ENCODE results near the gene POLA1.

POLA1 gene

DNA sequence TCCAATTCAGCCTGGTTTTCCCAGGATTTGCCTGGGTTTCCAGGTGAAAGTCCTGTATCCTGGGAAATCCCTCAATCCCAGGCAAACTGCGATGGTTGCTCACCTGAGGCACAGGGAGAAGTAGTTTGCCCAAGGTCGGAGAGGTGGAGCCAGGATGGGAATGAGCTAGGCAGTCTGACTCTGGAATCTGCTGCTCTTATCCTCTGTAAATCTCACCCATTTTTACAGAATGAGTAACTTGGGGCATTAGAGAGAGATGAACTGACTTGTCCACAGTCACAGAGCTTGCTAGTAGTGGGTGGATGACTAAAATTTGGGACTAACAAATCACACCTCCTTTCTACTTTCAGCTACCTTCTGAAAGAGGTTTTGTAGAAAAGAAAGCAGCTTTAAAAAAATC lies 331.9 kb downstream of the POLA1 start:
- H3K4me3 ChIP-seq (ENCODE audit: low read depth, low read length): no peak overlapping the region
- in situ Hi-C loops (cut with HindIII; ENCODE audit: low sequenced_read_pairs): no loop called here
- TF ChIP-seq, protein P1, sequence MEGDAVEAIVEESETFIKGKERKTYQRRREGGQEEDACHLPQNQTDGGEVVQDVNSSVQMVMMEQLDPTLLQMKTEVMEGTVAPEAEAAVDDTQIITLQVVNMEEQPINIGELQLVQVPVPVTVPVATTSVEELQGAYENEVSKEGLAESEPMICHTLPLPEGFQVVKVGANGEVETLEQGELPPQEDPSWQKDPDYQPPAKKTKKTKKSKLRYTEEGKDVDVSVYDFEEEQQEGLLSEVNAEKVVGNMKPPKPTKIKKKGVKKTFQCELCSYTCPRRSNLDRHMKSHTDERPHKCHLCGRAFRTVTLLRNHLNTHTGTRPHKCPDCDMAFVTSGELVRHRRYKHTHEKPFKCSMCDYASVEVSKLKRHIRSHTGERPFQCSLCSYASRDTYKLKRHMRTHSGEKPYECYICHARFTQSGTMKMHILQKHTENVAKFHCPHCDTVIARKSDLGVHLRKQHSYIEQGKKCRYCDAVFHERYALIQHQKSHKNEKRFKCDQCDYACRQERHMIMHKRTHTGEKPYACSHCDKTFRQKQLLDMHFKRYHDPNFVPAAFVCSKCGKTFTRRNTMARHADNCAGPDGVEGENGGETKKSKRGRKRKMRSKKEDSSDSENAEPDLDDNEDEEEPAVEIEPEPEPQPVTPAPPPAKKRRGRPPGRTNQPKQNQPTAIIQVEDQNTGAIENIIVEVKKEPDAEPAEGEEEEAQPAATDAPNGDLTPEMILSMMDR (IDR thresholded peaks at IDR 0.05; ENCODE audit: low read depth, low read length): no peak
- DNase-seq (ENCODE audit: low read depth, low spot score): no peak

DNA sequence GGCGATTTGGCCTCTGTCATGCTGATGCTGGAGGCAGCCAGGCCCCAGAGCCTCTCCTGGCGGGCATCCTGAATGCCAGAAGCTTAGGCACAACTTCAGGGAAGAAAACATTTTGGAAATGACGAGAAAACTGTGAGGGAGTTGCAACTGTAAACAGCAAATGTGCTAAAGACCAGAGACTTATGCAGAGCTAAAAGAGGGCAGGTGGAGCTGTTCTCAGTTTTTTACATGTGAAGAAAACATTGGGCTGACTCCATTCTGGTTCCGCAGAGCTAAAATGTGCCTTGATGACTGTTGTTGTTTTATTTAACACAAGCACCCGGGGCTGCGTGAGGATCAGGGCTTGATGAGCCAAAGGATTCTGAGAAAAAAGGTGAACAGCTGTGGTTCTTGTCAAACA lies 332.9 kb downstream of the POLA1 start:
- in situ Hi-C loops (cut with HindIII; ENCODE audit: low sequenced_read_pairs): no loop called here
- no peak for DNase-seq (ENCODE audit: low read depth, low spot score)

DNA sequence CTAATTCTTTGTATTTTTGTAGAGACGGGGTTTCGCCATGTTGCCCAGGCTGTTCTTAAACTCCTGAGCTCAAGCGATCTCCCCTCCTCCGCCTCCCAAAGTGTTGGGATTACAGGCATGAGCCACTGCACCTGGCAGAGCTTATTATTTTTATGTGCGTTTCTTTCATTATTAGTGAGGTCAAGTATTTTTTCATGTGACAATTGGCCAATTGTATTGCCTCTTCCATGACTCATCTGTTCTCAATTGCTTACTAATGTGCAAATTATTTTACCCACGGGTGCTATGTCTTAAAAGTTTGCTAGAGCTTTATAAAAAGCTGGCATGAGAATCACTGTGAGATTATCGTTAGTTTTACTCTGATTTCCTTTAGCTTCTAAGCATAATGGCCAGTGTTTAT lies 335.0 kb downstream of the POLA1 start:
- TF ChIP-seq, protein P1 (IDR thresholded peaks at IDR 0.05; ENCODE audit: low read depth, low read length): no peak
- peak; percentile 40 for DNase-seq (ENCODE audit: low read depth, low spot score)
- in situ Hi-C loops (cut with HindIII; ENCODE audit: low sequenced_read_pairs): no loop called here
- H3K4me3 ChIP-seq (ENCODE audit: low read depth, low read length): no peak overlapping the region

More for the DNA sequence above, 332.9 kb downstream of the POLA1 start:
- TF ChIP-seq, protein P1 (IDR thresholded peaks at IDR 0.05; ENCODE audit: low read depth, low read length): no peak
- H3K4me3 ChIP-seq (ENCODE audit: low read depth, low read length): no peak overlapping the region

DNA sequence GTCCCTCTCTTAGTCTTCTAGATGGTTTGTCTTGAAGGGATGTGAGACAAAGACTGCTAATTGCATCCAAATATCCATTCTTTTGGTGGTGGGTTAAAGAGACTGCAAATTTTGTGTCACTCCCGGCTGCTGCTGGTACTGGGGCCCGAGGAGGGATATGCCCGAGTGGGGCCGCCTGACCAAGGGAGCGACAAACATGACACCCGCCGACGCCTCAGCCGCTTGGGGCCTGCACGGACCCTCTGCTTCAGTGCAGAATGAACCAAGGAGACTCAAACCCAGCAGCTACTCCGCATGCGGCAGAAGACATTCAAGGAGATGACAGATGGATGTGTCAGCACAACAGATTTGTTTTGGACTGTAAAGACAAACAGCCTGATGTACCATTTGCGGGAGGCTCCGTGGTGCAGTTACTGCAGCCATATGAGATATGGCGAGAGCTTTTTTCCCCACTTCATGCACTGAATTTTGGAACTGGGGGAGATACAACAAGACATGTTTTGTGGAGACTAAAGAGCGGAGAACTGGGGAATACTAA lies 335.6 kb downstream of the POLA1 start:
- in situ Hi-C loops (cut with HindIII; ENCODE audit: low sequenced_read_pairs): no loop called here
- no peak overlapping the region for H3K4me3 ChIP-seq (ENCODE audit: low read depth, low read length)
- DNase-seq (ENCODE audit: low read depth, low spot score): no peak
- TF ChIP-seq, protein P1 (IDR thresholded peaks at IDR 0.05; ENCODE audit: low read depth, low read length): no peak

- in situ Hi-C loops (cut with HindIII; ENCODE audit: low sequenced_read_pairs): no loop called here
- TF ChIP-seq, protein P1 (IDR thresholded peaks at IDR 0.05; ENCODE audit: low read depth, low read length): peak; percentile 23
- DNase-seq (ENCODE audit: low read depth, low spot score): no peak
- H3K4me3 ChIP-seq (ENCODE audit: low read depth, low read length): no peak overlapping the region
Measured at GRCh38 chrX:25034889-25035288, 341.2 kb downstream of the POLA1 start.

DNA sequence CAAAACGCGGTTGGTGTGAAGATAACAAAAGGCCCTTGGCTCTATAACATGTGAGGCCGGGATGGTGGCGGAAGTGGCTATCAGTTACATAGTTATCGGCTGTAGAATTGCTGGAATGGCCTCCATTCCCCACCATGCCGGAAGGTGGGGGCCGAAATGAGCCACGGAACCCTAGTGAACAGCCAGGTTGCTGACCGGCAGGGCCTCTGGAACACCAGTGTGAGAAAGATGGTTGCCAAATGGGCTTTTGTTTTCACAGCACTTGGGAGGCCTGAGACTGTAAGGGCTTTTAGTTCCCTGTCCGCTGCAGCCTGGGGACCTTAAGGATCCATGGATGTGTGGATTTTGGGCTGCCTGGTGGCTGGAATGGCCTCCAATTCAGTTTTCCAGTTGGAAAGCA lies 345.3 kb downstream of the POLA1 start:
- in situ Hi-C loops (cut with HindIII; ENCODE audit: low sequenced_read_pairs): no loop called here
- DNase-seq (ENCODE audit: low read depth, low spot score): no peak
- TF ChIP-seq, protein P1 (IDR thresholded peaks at IDR 0.05; ENCODE audit: low read depth, low read length): no peak
- H3K4me3 ChIP-seq (ENCODE audit: low read depth, low read length): no peak overlapping the region

DNA sequence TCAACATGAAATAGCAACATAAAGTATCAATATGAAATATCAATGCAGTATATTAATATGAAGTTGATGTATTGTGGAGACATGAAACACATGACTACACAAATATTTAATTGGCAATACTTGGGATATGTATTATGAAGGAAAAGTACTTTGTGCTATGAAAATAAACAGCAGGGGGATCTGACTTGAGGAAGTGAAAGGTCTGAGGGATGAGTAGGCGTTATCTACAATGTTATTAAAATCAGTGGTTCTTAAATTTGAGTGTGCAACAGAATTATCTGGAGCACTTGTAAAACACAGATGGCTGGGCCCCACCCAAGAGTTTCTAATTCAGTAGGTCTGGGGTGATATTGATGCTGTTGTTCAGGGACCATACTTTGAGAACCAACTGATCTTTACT lies 349.5 kb downstream of the POLA1 start:
- in situ Hi-C loops (cut with HindIII; ENCODE audit: low sequenced_read_pairs): no loop called here
- H3K4me3 ChIP-seq (ENCODE audit: low read depth, low read length): no peak overlapping the region
- TF ChIP-seq, protein P1 (IDR thresholded peaks at IDR 0.05; ENCODE audit: low read depth, low read length): no peak
- DNase-seq (ENCODE audit: low read depth, low spot score): no peak
